ENCODE results near the gene AFG1L.

DNA sequence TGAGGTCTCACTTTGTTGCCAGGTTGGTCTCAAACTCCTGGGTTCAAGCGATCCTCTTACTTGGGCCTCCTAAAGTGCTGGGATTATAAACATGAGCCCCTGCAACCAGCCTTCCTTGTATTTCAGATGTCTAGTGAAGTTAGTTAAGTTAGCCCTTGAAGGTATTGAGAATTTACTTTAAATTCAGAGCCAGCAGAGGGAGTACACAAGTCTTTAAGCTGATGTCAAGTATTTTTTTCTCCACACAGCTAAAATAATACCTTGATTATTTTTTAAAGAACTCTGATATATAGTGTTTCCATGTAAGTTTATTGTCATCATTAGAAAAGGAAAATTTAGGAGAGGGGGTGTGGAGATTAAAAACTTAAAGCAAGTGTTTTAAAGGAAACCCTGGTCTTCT, 275.7 kb downstream of the AFG1L start:
- TF ChIP-seq, protein P1, sequence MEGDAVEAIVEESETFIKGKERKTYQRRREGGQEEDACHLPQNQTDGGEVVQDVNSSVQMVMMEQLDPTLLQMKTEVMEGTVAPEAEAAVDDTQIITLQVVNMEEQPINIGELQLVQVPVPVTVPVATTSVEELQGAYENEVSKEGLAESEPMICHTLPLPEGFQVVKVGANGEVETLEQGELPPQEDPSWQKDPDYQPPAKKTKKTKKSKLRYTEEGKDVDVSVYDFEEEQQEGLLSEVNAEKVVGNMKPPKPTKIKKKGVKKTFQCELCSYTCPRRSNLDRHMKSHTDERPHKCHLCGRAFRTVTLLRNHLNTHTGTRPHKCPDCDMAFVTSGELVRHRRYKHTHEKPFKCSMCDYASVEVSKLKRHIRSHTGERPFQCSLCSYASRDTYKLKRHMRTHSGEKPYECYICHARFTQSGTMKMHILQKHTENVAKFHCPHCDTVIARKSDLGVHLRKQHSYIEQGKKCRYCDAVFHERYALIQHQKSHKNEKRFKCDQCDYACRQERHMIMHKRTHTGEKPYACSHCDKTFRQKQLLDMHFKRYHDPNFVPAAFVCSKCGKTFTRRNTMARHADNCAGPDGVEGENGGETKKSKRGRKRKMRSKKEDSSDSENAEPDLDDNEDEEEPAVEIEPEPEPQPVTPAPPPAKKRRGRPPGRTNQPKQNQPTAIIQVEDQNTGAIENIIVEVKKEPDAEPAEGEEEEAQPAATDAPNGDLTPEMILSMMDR (IDR thresholded peaks at IDR 0.05), result no peak
- no peak for TF ChIP-seq POLR2A (IDR thresholded peaks at IDR 0.05)
- TF ChIP-seq POLR2AphosphoS5 (IDR thresholded peaks at IDR 0.05), result no peak

Measured in prostate gland (tissue), 2 donors.